HepG2 (cell line): ENCODE data around the gene BCL11B. TPM values are rescaled to one million over a fixed set of nuclear protein-coding genes. Genes with fewer than 3 reads are reported as not detected.

Experiments used
- ATAC-seq: fragments of 200-7000 bp; cut with Tn5 transposase; 3 replicates; pipeline ENCODE4 v1.9.1; 2020; ENCODE audit warnings: mild to moderate bottlenecking, moderate library complexity
- BruUV-seq: library from RNA; stranded (reverse); fragments of 400-500 nt; replicated peaks from 2 replicates; lab custom pipeline; 2021; lab: Mats Ljungman, UMichigan
- CTCF ChIA-PET: fragments of 300-600 bp; formaldehyde crosslinking; extraction: SDS; loops from one replicate; lab custom pipeline; 2021; ENCODE audit warnings: low total read pairs, inconsistent platforms, low intra/inter-chr PET ratio; lab: Yijun Ruan, JAX
- POLR2A ChIA-PET: fragments of 350-600 bp; sonication (Branson Sonifier 250); formaldehyde crosslinking; loops from one replicate; lab custom pipeline; 2020; ENCODE audit warnings: antibody characterized with exemption, inconsistent platforms; lab: Yijun Ruan, JAX
- DNase-seq: peaks from one replicate; pipeline ENCODE4 v3.0.0-alpha.2; 2015; ENCODE audit warnings: low spot score
- FAIRE-seq: peaks from 3 replicates; lab custom pipeline; 2011; peaks lifted over from hg19 to GRCh38; lab: Jason Lieb, UNC
- H2AFZ ChIP-seq: one replicate; pipeline ENCODE4 v1.6.1; 2011; ENCODE audit warnings: low read length, inconsistent platforms
- H3K27ac ChIP-seq: fragments of 300-600 bp; 3 replicates; pipeline ENCODE4 v1.8.0; 2011; ENCODE audit warnings: mixed run types, mild to moderate bottlenecking, mixed read lengths, low read length, inconsistent platforms; ENCODE audit not compliant: insufficient read depth; ENCODE audit errors: extremely low read length
- H3K27me3 ChIP-seq, 2 experiments: fragments of 200-600 bp in 1 of 2; 2 replicates in 1 of 2; 3 replicates in 1 of 2; pipeline versions ENCODE4 v1.6.0 to v1.8.0; 2011; ENCODE audit warnings: low read length in 2 of 2, mild to moderate bottlenecking in 2 of 2, moderate library complexity in 2 of 2, inconsistent platforms in 1 of 2; ENCODE audit not compliant: insufficient read depth in 2 of 2, control insufficient read depth in 1 of 2
- H3K36me3 ChIP-seq, 2 experiments: fragments of 200-600 bp in 1 of 2; replicated peaks in 1 of 2; 2 replicates in 1 of 2; 3 replicates in 1 of 2; pipeline versions ENCODE4 v1.5.1 to v1.8.0; 2011; ENCODE audit warnings: low read length in 2 of 2, inconsistent platforms in 1 of 2; ENCODE audit not compliant: insufficient read depth in 2 of 2, control insufficient read depth in 1 of 2
- H3K4me1 ChIP-seq: 2 replicates; pipeline ENCODE4 v1.5.1; 2012; ENCODE audit warnings: low read length, inconsistent platforms; ENCODE audit not compliant: insufficient read depth
- H3K4me2 ChIP-seq: 2 replicates; pipeline ENCODE4 v1.6.0; 2011; ENCODE audit warnings: low read depth, low read length, inconsistent platforms
- H3K4me3 ChIP-seq, 3 experiments: fragments of 200-600 bp in 1 of 3; sonication (generic), shearing (Covaris generic) in 1 of 3; replicated peaks in 1 of 3; 2 replicates each; pipeline ENCODE4 v1.5.1; 2011 to 2016; ENCODE audit warnings: low read length in 3 of 3, inconsistent platforms in 2 of 3, low read depth in 2 of 3, mild to moderate bottlenecking in 2 of 3, control low read depth in 1 of 3, mixed read lengths in 1 of 3; ENCODE audit not compliant: insufficient read depth in 1 of 3
- H3K79me2 ChIP-seq: one replicate; pipeline ENCODE4 v1.6.1; 2011; ENCODE audit warnings: low read length, inconsistent platforms; ENCODE audit not compliant: insufficient read depth
- H3K9ac ChIP-seq: 2 replicates; pipeline ENCODE4 v1.6.0; 2011; ENCODE audit warnings: mild to moderate bottlenecking, low read depth, low read length, inconsistent platforms; ENCODE audit not compliant: insufficient read depth
- H3K9me3 ChIP-seq: 2 replicates; pipeline ENCODE4 v1.5.1; 2012; ENCODE audit warnings: mild to moderate bottlenecking, low read length
- H4K20me1 ChIP-seq: 2 replicates; pipeline ENCODE4 v1.6.0; 2011; ENCODE audit warnings: inconsistent platforms, mild to moderate bottlenecking, low read length, moderate library complexity; ENCODE audit not compliant: insufficient read depth
- DNMT1 ChIP-seq: sonication (generic); formaldehyde crosslinking; IDR thresholded peaks from 2 replicates; pipeline ENCODE4 v1.5.1; 2020; ENCODE audit warnings: mild to moderate bottlenecking, missing genetic modification reagents
- GLI4 ChIP-seq: sonication (generic); formaldehyde crosslinking; IDR thresholded peaks from 2 replicates; pipeline ENCODE4 v1.5.1; 2020; ENCODE audit warnings: missing genetic modification reagents, mild to moderate bottlenecking, moderate library complexity, borderline replicate concordance
- KAT2B ChIP-seq: fragments of 150-350 bp; IDR thresholded peaks from 2 replicates; pipeline ENCODE4 v1.6.1; 2014; ENCODE audit warnings: low read depth, low read length, borderline replicate concordance
- NR3C1 ChIP-seq: sonication (generic); formaldehyde crosslinking; IDR thresholded peaks from 2 replicates; pipeline ENCODE4 v1.4.0; 2020; ENCODE audit warnings: missing genetic modification reagents
- RAD51 ChIP-seq: fragments of 450-650 bp; IDR thresholded peaks from 2 replicates; pipeline ENCODE4 v1.6.1; 2016; ENCODE audit warnings: borderline replicate concordance
- SETDB1 ChIP-seq: sonication (generic); formaldehyde crosslinking; IDR thresholded peaks from 2 replicates; pipeline ENCODE4 v1.5.1; 2020; ENCODE audit warnings: missing genetic modification reagents, mild to moderate bottlenecking, borderline replicate concordance
- ZNF232 ChIP-seq: sonication (generic); formaldehyde crosslinking; IDR thresholded peaks from 2 replicates; pipeline ENCODE4 v1.4.0; 2020; ENCODE audit warnings: missing genetic modification reagents, borderline replicate concordance
- ZNF282 ChIP-seq: fragments of 450-650 bp; IDR thresholded peaks from 2 replicates; pipeline ENCODE4 v1.6.1; 2018; ENCODE audit not compliant: partially characterized antibody
- ZNF616 ChIP-seq: sonication (generic); formaldehyde crosslinking; IDR thresholded peaks from 2 replicates; pipeline ENCODE4 v1.5.0; 2020; ENCODE audit warnings: low read depth, mild to moderate bottlenecking, missing genetic modification reagents
- WGBS: methylation state at CpG from one replicate; pipeline ENCODE4 v1.1.6; 2017; ENCODE audit warnings: low lambda C conversion rate; 5-methylcytosine and 5-hydroxymethylcytosine counted together
- in situ Hi-C: cut with HindIII; loops from 2 replicates; pipeline ENCODE4 v1.10.0; 2017; ENCODE audit warnings: low pct_unique_long_range_greater_than_20kb; ENCODE audit not compliant: extremely low pct_ligation_motif_present
- intact Hi-C: fragments of 100-400 bp; cut with micrococcal nuclease; formaldehyde crosslinking; loops from one replicate; pipeline ENCODE4 v1.10.0; 2022; ENCODE audit not compliant: unreplicated experiment
- polyA plus RNA-seq, 8 experiments: library from polyadenylated mRNA; depleted of rRNA in 3 of 8; stranded (reverse) in 7 of 8; unstranded in 1 of 8; fragments of >200 nt; fragmentation: Illumina TruSeq in 4 of 8; extraction: Trizol in 4 of 8; gene quantifications; 2 replicates each; pipeline versions ENCODE4 v1.2.1 to v1.2.3, GENCODE V29; 2011 to 2016; ENCODE audit warnings: low read depth in 4 of 8, missing spikeins in 1 of 8, mixed read lengths in 1 of 8; ENCODE audit not compliant: insufficient read depth in 1 of 8
- total RNA-seq, 5 experiments: library from RNA; depleted of rRNA; stranded (reverse); fragments of >200 nt; fragmentation: Illumina TruSeq; extraction: Trizol; gene quantifications; 2 replicates each; pipeline ENCODE4 v1.2.3, GENCODE V29; 2016; ENCODE audit warnings: low read depth in 1 of 5
- TF ChIP-seq, protein P1 (sequence below): sonication (generic); formaldehyde crosslinking; conservative IDR thresholded peaks from 2 replicates; pipeline ENCODE4 v1.4.0; 2020; ENCODE audit warnings: mild to moderate bottlenecking, missing genetic modification reagents, moderate library complexity
- TF ChIP-seq, protein P2 (sequence below): sonication (generic); formaldehyde crosslinking; IDR thresholded peaks from 2 replicates; pipeline ENCODE4 v1.5.0; 2020; ENCODE audit warnings: missing genetic modification reagents
- TF ChIP-seq, protein P3 (sequence below): IDR thresholded peaks from 2 replicates; pipeline ENCODE4 v1.6.1; 2012; ENCODE audit warnings: low read depth, low read length, improper control_type of control experiment
- TF ChIP-seq, protein P4 (sequence below): sonication (generic); formaldehyde crosslinking; IDR thresholded peaks from 2 replicates; pipeline ENCODE4 v1.9.0; 2021; ENCODE audit warnings: missing genetic modification reagents, borderline replicate concordance
- TF ChIP-seq, protein P5 (sequence below): sonication (generic); formaldehyde crosslinking; IDR thresholded peaks from 2 replicates; pipeline ENCODE4 v1.5.1; 2020; ENCODE audit warnings: missing genetic modification reagents, mild to moderate bottlenecking, borderline replicate concordance

The BCL11B gene
- total and polyA plus RNA-seq, 2 of the 13 experiments (the other 11 are each of a cell fraction or from before 2014, with no cell fraction given) = not detected

DNA sequence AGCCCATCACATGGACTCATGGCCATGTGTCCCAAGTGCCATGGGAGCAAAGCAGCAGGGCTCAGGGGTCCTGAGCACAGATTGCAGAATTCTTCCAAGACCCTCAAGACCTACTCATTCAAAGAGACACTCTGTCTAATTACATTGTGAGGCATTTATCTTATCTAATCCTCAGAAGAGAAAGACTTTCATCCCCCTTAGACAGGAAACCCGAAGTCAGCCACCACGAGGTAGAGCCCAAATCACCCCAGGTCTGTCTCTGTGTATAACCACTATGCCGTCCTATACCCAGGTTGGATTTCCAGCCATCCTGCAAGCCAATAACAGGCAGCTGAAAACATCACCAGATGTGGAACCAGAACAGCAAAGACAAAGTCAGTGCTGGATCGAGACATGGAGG is 8.9 kb upstream of the BCL11B start:
- Histone ChIP-seq H2AFZ (no peak overlapping the region), H3K36me3 (no peaks in the 10 kb centered on the region), H3K9ac (no peak overlapping the region), H3K4me2 (no peak overlapping the region), H3K79me2 (no peaks in the 10 kb centered on the region), H3K4me1 (no peaks in the 10 kb centered on the region), H3K27me3 (peaks cover 1 to 55% of the 10 kb centered on the region in 2 experiments; a peak in 4 of 5 replicates), H4K20me1 (no peaks in the 10 kb centered on the region), H3K4me3 (no peak overlapping the region), H3K27ac (no peak overlapping the region), H3K9me3 (no peaks in the 10 kb centered on the region)
- ChIA-PET POLR2A (no interaction called here), CTCF (no interaction called here)
- ATAC-seq (no peak), DNase-seq (no peak), FAIRE-seq (no peak)
- 23% methylated on average over 4 of the region's 4 CpGs for WGBS
- in situ Hi-C loops (no loop called here), intact Hi-C loops (loop anchor here (1.0 kb wide), 1 partner anchor 49 kb away; no protein-coding TSS in a partner anchor)
- BruUV-seq = no TSS peak
- TF ChIP-seq, protein P1, sequence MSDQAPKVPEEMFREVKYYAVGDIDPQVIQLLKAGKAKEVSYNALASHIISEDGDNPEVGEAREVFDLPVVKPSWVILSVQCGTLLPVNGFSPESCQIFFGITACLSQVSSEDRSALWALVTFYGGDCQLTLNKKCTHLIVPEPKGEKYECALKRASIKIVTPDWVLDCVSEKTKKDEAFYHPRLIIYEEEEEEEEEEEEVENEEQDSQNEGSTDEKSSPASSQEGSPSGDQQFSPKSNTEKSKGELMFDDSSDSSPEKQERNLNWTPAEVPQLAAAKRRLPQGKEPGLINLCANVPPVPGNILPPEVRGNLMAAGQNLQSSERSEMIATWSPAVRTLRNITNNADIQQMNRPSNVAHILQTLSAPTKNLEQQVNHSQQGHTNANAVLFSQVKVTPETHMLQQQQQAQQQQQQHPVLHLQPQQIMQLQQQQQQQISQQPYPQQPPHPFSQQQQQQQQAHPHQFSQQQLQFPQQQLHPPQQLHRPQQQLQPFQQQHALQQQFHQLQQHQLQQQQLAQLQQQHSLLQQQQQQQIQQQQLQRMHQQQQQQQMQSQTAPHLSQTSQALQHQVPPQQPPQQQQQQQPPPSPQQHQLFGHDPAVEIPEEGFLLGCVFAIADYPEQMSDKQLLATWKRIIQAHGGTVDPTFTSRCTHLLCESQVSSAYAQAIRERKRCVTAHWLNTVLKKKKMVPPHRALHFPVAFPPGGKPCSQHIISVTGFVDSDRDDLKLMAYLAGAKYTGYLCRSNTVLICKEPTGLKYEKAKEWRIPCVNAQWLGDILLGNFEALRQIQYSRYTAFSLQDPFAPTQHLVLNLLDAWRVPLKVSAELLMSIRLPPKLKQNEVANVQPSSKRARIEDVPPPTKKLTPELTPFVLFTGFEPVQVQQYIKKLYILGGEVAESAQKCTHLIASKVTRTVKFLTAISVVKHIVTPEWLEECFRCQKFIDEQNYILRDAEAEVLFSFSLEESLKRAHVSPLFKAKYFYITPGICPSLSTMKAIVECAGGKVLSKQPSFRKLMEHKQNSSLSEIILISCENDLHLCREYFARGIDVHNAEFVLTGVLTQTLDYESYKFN (CRISPR knock-in tag) = no peak
- TF ChIP-seq ZNF282 = no peak
- TF ChIP-seq KAT2B = no peak
- TF ChIP-seq SETDB1 = no peak
- TF ChIP-seq, protein P2, sequence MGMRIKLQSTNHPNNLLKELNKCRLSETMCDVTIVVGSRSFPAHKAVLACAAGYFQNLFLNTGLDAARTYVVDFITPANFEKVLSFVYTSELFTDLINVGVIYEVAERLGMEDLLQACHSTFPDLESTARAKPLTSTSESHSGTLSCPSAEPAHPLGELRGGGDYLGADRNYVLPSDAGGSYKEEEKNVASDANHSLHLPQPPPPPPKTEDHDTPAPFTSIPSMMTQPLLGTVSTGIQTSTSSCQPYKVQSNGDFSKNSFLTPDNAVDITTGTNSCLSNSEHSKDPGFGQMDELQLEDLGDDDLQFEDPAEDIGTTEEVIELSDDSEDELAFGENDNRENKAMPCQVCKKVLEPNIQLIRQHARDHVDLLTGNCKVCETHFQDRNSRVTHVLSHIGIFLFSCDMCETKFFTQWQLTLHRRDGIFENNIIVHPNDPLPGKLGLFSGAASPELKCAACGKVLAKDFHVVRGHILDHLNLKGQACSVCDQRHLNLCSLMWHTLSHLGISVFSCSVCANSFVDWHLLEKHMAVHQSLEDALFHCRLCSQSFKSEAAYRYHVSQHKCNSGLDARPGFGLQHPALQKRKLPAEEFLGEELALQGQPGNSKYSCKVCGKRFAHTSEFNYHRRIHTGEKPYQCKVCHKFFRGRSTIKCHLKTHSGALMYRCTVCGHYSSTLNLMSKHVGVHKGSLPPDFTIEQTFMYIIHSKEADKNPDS (CRISPR knock-in tag) = no peak
- no peak for TF ChIP-seq GLI4 (CRISPR knock-in tag)
- TF ChIP-seq DNMT1 (CRISPR knock-in tag) = no peak
- TF ChIP-seq, protein P3, sequence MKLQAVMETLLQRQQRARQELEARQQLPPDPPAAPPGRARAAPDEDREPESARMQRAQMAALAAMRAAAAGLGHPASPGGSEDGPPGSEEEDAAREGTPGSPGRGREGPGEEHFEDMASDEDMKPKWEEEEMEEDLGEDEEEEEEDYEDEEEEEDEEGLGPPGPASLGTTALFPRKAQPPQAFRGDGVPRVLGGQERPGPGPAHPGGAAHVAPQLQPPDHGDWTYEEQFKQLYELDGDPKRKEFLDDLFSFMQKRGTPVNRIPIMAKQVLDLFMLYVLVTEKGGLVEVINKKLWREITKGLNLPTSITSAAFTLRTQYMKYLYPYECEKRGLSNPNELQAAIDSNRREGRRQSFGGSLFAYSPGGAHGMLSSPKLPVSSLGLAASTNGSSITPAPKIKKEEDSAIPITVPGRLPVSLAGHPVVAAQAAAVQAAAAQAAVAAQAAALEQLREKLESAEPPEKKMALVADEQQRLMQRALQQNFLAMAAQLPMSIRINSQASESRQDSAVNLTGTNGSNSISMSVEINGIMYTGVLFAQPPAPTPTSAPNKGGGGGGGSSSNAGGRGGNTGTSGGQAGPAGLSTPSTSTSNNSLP = no peak
- TF ChIP-seq ZNF616 = no peak
- no peak for TF ChIP-seq ZNF232 (CRISPR knock-in tag)
- TF ChIP-seq, protein P4, sequence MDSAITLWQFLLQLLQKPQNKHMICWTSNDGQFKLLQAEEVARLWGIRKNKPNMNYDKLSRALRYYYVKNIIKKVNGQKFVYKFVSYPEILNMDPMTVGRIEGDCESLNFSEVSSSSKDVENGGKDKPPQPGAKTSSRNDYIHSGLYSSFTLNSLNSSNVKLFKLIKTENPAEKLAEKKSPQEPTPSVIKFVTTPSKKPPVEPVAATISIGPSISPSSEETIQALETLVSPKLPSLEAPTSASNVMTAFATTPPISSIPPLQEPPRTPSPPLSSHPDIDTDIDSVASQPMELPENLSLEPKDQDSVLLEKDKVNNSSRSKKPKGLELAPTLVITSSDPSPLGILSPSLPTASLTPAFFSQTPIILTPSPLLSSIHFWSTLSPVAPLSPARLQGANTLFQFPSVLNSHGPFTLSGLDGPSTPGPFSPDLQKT (CRISPR knock-in tag) = no peak
- TF ChIP-seq NR3C1 (CRISPR knock-in tag) = no peak
- TF ChIP-seq, protein P5, sequence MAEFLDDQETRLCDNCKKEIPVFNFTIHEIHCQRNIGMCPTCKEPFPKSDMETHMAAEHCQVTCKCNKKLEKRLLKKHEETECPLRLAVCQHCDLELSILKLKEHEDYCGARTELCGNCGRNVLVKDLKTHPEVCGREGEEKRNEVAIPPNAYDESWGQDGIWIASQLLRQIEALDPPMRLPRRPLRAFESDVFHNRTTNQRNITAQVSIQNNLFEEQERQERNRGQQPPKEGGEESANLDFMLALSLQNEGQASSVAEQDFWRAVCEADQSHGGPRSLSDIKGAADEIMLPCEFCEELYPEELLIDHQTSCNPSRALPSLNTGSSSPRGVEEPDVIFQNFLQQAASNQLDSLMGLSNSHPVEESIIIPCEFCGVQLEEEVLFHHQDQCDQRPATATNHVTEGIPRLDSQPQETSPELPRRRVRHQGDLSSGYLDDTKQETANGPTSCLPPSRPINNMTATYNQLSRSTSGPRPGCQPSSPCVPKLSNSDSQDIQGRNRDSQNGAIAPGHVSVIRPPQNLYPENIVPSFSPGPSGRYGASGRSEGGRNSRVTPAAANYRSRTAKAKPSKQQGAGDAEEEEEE (CRISPR knock-in tag) = no peak
- no peak for TF ChIP-seq RAD51
